Measurements from ENCODE around the gene ZDHHC4.

The ZDHHC4 gene

DNA sequence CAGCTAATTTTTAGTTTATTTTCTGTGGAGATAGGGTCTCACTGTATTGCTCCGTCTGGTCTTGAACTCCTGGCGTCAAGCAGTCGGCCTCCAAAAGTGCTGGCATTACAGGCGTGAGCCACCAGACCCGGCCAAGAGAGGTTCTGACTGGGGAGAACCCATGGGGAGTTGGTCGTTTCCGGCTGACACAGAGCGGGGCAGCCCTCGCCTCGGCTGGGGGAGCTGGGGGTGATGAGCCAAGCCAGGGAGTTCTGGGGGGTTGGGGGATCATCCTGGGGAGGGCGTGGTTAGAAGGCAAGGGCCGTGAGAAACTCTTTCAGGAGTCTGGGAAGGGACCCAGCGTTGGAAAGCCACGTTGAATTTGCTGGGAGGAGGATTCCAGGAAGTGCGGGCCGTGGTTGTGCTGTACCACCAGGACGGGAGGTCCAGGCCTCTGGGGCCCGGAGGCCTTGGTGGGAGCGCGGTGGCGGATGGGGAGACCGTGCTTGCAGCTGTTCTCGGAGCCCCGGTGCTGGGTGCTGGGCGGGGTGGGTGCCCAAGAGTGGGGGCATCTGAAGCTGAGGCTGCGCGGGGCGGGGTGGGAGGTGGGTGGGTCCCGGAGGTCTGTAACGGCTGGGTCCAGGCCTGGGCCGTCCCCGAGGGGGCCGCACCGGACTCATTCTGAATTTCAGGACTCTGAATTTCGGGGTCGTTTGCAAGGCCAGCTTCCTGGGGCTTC, 29.8 kb downstream of the ZDHHC4 start:
- H3K36me3 ChIP-seq (ENCODE audit: control insufficient read depth in 5 of 5, insufficient read depth in 5 of 5, low read length in 5 of 5): peaks cover 0 to 73% (median 38%) of the 10 kb centered on the region in 5 donors

DNA sequence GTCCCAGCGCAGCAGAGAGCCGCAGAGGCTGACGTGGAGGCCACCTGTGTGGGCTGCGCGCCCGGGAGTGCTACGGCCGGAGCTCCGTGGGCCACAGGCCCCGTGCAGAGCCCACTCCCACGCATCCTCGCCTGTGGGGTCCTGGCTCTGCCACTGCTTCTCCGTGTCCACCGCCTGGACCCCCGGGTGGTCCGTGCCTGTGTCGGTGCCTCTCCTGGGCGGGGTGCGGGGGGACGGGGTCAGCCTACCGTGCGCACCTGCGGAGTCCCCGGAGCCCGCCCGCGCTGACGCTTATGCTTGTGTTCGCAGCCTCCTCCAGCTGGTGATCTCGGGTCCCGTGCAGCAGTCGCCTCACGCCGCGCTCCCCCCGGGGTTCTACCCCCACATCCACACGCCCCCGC, 30.4 kb downstream of the ZDHHC4 start:
- Histone ChIP-seq H3K4me1 (ENCODE audit: control insufficient read depth in 5 of 5, insufficient read depth in 5 of 5, low read length in 5 of 5) (no peaks in the 10 kb centered on the region), H3K9me3 (ENCODE audit: control insufficient read depth in 5 of 5, low read length in 5 of 5) (no peaks in the 10 kb centered on the region), H3K27ac (ENCODE audit: low read depth, low read length) (no peak overlapping the region), H3K27me3 (ENCODE audit: control insufficient read depth in 5 of 5, insufficient read depth in 4 of 5, low read length in 5 of 5) (no peaks in the 10 kb centered on the region), H3K9ac (ENCODE audit: low read length in 5 of 5) (no peak overlapping the region), H3K36me3 (ENCODE audit: control insufficient read depth in 5 of 5, insufficient read depth in 5 of 5, low read length in 5 of 5) (peaks cover 0 to 66% (median 33%) of the 10 kb centered on the region in 5 donors), H3K4me3 (ENCODE audit: low read depth in 1 of 5, low read length in 5 of 5) (no peak overlapping the region)

More for the DNA sequence above, 29.8 kb downstream of the ZDHHC4 start:
- Histone ChIP-seq H3K9ac (ENCODE audit: low read length in 5 of 5) (no peak overlapping the region), H3K27ac (ENCODE audit: low read depth, low read length) (no peak overlapping the region), H3K4me3 (ENCODE audit: low read depth in 1 of 5, low read length in 5 of 5) (no peak overlapping the region), H3K9me3 (ENCODE audit: control insufficient read depth in 5 of 5, low read length in 5 of 5) (no peaks in the 10 kb centered on the region), H3K4me1 (ENCODE audit: control insufficient read depth in 5 of 5, insufficient read depth in 5 of 5, low read length in 5 of 5) (no peaks in the 10 kb centered on the region), H3K27me3 (ENCODE audit: control insufficient read depth in 5 of 5, insufficient read depth in 4 of 5, low read length in 5 of 5) (no peaks in the 10 kb centered on the region)

GRCh38 chr7:6608081-6608480, 30.8 kb downstream of the ZDHHC4 start:
- H3K27ac ChIP-seq (ENCODE audit: low read depth, low read length): no peak overlapping the region
- H3K36me3 ChIP-seq (ENCODE audit: control insufficient read depth in 5 of 5, insufficient read depth in 5 of 5, low read length in 5 of 5): peaks cover 0 to 63% (median 31%) of the 10 kb centered on the region in 5 donors
- no peaks in the 10 kb centered on the region for H3K4me1 ChIP-seq (ENCODE audit: control insufficient read depth in 5 of 5, insufficient read depth in 5 of 5, low read length in 5 of 5)
- H3K9ac ChIP-seq (ENCODE audit: low read length in 5 of 5): no peak overlapping the region
- H3K4me3 ChIP-seq (ENCODE audit: low read depth in 1 of 5, low read length in 5 of 5): no peak overlapping the region
- H3K9me3 ChIP-seq (ENCODE audit: control insufficient read depth in 5 of 5, low read length in 5 of 5): no peaks in the 10 kb centered on the region
- no peaks in the 10 kb centered on the region for H3K27me3 ChIP-seq (ENCODE audit: control insufficient read depth in 5 of 5, insufficient read depth in 4 of 5, low read length in 5 of 5)

DNA sequence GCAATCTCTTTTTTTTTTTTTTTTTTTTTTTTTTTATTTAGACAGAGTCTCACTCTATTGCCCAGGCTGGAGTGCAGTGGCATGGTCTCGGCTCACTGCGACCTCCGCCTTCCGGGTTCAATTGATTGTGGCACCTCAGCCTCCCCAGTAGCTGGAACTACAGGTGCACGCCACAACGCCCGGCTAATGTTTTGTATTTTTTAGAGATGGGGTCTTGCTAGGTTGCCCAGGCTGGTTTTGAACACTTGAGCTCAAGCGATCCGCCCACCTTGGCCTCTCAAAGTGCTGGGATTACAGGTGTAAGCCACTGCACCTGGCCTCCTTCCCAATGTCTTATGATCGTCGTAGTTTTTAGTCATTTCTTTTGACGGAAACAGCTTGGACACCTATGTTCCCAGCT, 31.5 kb downstream of the ZDHHC4 start:
- H3K9me3 ChIP-seq (ENCODE audit: control insufficient read depth in 5 of 5, low read length in 5 of 5): no peaks in the 10 kb centered on the region
- no peak overlapping the region for H3K9ac ChIP-seq (ENCODE audit: low read length in 5 of 5)
- no peak overlapping the region for H3K27ac ChIP-seq (ENCODE audit: low read depth, low read length)
- no peaks in the 10 kb centered on the region for H3K4me1 ChIP-seq (ENCODE audit: control insufficient read depth in 5 of 5, insufficient read depth in 5 of 5, low read length in 5 of 5)
- H3K36me3 ChIP-seq (ENCODE audit: control insufficient read depth in 5 of 5, insufficient read depth in 5 of 5, low read length in 5 of 5): peaks cover 0 to 56% (median 29%) of the 10 kb centered on the region in 5 donors
- H3K27me3 ChIP-seq (ENCODE audit: control insufficient read depth in 5 of 5, insufficient read depth in 4 of 5, low read length in 5 of 5): peaks cover 0 to 4% (median 0%) of the 10 kb centered on the region in 5 donors
- H3K4me3 ChIP-seq (ENCODE audit: low read depth in 1 of 5, low read length in 5 of 5): no peak overlapping the region

DNA sequence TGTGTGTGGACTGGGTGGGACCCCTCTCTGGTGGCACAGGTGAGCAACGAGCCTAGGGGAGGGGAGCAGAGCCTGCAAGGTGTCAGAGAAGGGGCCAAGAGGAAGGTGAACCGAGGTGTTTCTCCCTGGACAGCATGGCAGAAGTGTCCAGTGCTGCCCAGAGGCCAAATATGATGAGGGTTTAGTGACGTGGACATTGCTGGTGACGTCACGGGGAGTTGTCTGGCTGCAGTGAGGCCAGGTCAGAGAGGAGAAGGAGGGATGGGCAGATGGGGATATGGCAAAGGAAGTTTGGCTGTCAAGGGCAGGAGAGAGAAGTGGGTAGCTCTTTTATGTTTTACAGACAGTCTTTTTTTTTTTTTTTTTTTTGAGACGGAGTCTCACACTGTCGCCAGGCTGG, 35.6 kb downstream of the ZDHHC4 start:
- Histone ChIP-seq H3K27ac (ENCODE audit: low read depth, low read length) (no peak overlapping the region), H3K4me3 (ENCODE audit: low read depth in 1 of 5, low read length in 5 of 5) (no peak overlapping the region), H3K4me1 (ENCODE audit: control insufficient read depth in 5 of 5, insufficient read depth in 5 of 5, low read length in 5 of 5) (peaks cover 0 to 16% (median 13%) of the 10 kb centered on the region in 5 donors), H3K9me3 (ENCODE audit: control insufficient read depth in 5 of 5, low read length in 5 of 5) (no peaks in the 10 kb centered on the region), H3K9ac (ENCODE audit: low read length in 5 of 5) (no peak overlapping the region), H3K36me3 (ENCODE audit: control insufficient read depth in 5 of 5, insufficient read depth in 5 of 5, low read length in 5 of 5) (peaks cover 0 to 24% (median 9%) of the 10 kb centered on the region in 5 donors), H3K27me3 (ENCODE audit: control insufficient read depth in 5 of 5, insufficient read depth in 4 of 5, low read length in 5 of 5) (peaks cover 0 to 29% (median 14%) of the 10 kb centered on the region in 5 donors)

DNA sequence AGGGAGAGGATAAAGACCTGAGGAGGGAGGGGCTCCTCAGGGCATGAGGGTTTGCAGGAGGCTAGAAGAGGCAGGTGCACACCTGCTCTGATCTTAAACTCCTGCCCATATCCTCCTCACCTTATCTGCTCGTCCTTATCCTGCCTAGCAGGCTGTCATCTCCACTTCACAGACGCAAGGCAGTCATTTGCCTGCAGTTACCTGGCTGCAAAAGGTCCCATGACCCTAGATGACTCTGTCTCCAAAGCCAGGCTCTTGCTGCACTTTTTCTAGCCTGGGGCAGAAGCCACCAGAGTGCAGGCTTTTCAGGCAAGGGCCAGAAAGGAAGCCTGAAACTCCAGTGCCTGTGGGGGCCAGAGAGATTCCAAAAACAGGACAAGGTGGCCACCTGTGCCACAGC, 36.5 kb downstream of the ZDHHC4 start:
- H3K4me3 ChIP-seq (ENCODE audit: low read depth in 1 of 5, low read length in 5 of 5): no peak overlapping the region
- H3K9me3 ChIP-seq (ENCODE audit: control insufficient read depth in 5 of 5, low read length in 5 of 5): no peaks in the 10 kb centered on the region
- no peak overlapping the region for H3K27ac ChIP-seq (ENCODE audit: low read depth, low read length)
- peaks cover 0 to 16% (median 3%) of the 10 kb centered on the region in 5 donors for H3K36me3 ChIP-seq (ENCODE audit: control insufficient read depth in 5 of 5, insufficient read depth in 5 of 5, low read length in 5 of 5)
- peaks cover 0 to 16% (median 13%) of the 10 kb centered on the region in 5 donors for H3K4me1 ChIP-seq (ENCODE audit: control insufficient read depth in 5 of 5, insufficient read depth in 5 of 5, low read length in 5 of 5)
- no peak overlapping the region for H3K9ac ChIP-seq (ENCODE audit: low read length in 5 of 5)
- peaks cover 0 to 29% (median 14%) of the 10 kb centered on the region in 5 donors for H3K27me3 ChIP-seq (ENCODE audit: control insufficient read depth in 5 of 5, insufficient read depth in 4 of 5, low read length in 5 of 5)

DNA sequence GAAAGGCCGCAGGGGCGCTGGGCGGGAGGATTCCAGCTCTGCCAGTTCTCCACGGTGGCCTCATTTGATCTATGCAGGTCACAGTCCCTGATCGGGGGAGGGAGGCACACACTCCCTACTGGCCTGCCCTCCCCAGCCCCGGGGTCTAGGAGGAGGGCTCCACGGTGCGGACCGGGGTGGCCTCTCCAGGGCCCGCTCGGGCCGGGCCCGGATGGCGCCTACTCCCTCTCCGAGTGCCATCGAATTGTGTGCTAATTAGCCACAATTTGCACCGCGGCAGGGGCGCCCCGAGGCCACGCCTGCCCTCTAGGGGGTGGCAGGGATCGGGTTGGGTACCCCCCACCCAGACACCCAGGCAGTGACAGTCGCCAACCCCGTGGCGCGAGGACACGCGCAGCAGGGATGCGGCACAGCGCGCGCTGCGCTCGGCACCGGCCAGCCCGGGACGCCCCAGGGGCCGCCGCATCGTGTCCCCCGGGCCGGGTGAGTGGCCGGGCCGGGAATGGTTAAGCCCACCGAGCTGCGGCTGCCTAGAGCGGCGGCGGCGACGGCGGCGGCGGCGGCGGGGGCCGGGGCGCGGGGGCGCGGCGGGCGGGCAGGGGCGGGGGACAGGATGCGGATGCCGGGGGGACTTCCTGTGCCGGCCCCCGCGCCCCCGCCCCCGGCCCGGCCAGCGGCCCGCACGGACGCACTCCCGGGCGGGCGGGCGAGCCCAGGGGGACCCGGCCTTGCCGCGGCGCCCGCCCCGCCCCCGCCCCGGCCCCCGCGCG, 37.9 kb downstream of the ZDHHC4 start, which contains the start of gene ZNF853:
Gene ZNF853, plus strand, starts transcription at position 658 of the 770 bp plus-strand sequence. CDS start 565 bp downstream, outside the sequence.
- Histone ChIP-seq H3K4me3 (ENCODE audit: low read depth in 1 of 5, low read length in 5 of 5) (peak within 1 kb of the TSS in 4 of 5 donors; percentile 65 to 72 (median 68)), H3K4me1 (ENCODE audit: control insufficient read depth in 5 of 5, insufficient read depth in 5 of 5, low read length in 5 of 5) (peaks cover 0 to 16% (median 13%) of the 10 kb centered on the region in 5 donors), H3K27me3 (ENCODE audit: control insufficient read depth in 5 of 5, insufficient read depth in 4 of 5, low read length in 5 of 5) (peaks cover 0 to 29% (median 14%) of the 10 kb centered on the region in 5 donors), H3K9ac (ENCODE audit: low read length in 5 of 5) (peak within 1 kb of the TSS in 3 of 5 donors; percentile 62 to 76 (median 72)), H3K9me3 (ENCODE audit: control insufficient read depth in 5 of 5, low read length in 5 of 5) (no peaks in the 10 kb centered on the region), H3K36me3 (ENCODE audit: control insufficient read depth in 5 of 5, insufficient read depth in 5 of 5, low read length in 5 of 5) (peaks cover 0 to 6% (median 0%) of the 10 kb centered on the region in 5 donors), H3K27ac (ENCODE audit: low read depth, low read length) (no peak within 1 kb of the TSS)

DNA sequence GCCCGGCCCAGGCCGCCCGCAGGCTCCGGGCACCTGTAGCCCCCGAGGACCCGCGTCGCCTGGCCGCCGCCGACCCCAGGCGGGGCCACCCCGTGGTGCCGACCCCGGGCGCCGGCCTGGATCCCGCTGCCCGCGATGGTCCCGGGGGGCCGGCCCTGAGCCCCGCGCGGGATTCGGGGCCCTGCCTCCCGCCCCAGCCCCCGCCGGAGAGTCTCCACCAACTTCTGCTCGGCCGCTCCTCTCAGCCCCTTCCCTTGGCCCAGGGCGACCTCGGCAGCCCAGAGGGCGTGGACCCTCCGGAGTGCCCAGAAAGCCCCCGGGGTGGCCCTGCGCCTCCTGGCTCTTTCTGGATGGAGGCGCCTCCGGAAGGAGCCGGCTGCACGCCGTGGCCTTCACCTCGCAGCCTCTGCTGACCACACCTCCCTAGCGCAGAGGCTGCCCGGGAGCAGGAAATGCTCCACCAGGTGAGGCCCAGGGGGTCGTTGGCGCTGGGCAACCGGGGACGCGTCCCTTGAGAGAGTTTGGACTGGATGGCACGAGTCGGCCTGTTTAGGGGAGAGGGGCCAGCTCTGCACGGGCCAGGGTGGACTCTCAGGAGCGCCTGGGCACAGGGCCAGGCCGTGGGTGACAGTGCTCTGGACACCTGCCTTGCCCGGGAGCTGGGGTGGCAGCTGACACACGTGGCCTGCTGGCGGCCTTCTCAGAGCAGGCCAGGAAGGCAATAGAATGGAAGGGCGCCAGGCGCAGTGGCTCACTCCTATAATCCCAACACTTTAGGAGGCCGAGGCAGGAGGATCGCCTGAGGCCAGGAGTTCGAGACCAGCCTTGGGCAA, 38.7 kb downstream of the ZDHHC4 start:
- Histone ChIP-seq H3K27me3 (ENCODE audit: control insufficient read depth in 5 of 5, insufficient read depth in 4 of 5, low read length in 5 of 5) (peaks cover 0 to 29% (median 14%) of the 10 kb centered on the region in 5 donors), H3K9me3 (ENCODE audit: control insufficient read depth in 5 of 5, low read length in 5 of 5) (no peaks in the 10 kb centered on the region), H3K4me3 (ENCODE audit: low read depth in 1 of 5, low read length in 5 of 5) (peak overlapping the region in 4 of 5 donors; percentile 59 to 68 (median 64)), H3K36me3 (ENCODE audit: control insufficient read depth in 5 of 5, insufficient read depth in 5 of 5, low read length in 5 of 5) (peaks cover 0 to 6% (median 0%) of the 10 kb centered on the region in 5 donors), H3K9ac (ENCODE audit: low read length in 5 of 5) (peak overlapping the region in 3 of 5 donors; percentile 62 to 76 (median 72)), H3K27ac (ENCODE audit: low read depth, low read length) (no peak overlapping the region), H3K4me1 (ENCODE audit: control insufficient read depth in 5 of 5, insufficient read depth in 5 of 5, low read length in 5 of 5) (peaks cover 0 to 16% (median 13%) of the 10 kb centered on the region in 5 donors)

DNA sequence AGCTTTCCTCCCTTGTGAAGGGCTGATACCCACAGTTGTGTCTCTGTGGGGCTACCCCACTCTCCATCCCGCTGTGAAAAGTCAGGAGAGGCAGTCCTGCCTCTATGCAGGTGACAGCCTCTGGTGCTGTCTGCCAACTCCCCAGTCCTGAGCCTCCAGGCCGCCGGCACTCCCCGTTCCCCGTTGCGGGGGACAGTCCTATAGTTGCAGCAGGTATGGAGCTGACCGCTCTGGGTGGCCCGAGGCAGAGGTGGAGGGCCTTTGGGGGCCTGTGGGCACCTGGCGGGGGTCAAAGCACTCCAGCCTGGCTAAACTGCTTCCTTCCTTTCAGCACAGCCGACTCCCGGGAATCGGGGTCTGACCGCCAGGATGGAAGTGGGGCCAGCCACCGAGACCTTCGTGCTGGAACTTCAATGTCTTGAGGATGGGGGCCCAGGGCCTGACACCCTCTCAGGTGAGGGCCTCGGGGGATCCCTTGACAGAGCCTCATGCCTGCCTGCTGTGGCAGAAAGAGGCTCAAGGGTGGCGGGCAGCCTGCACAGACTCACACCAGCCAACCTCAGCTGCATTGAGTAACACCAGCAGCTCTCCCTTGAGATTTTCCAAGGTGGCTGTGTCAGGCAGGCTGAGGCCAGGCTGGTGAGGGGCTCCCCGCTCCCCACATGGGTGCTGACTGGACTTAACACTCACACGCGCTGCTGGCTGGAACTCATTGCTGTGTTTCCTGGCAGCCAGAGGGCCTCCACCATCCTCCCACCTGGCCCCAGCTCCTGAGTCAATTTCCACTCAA, 39.8 kb downstream of the ZDHHC4 start:
- Histone ChIP-seq H3K36me3 (ENCODE audit: control insufficient read depth in 5 of 5, insufficient read depth in 5 of 5, low read length in 5 of 5) (peaks cover 0 to 16% (median 10%) of the 10 kb centered on the region in 5 donors), H3K27ac (ENCODE audit: low read depth, low read length) (no peak overlapping the region), H3K4me1 (ENCODE audit: control insufficient read depth in 5 of 5, insufficient read depth in 5 of 5, low read length in 5 of 5) (peaks cover 0 to 16% (median 13%) of the 10 kb centered on the region in 5 donors), H3K9ac (ENCODE audit: low read length in 5 of 5) (no peak overlapping the region), H3K27me3 (ENCODE audit: control insufficient read depth in 5 of 5, insufficient read depth in 4 of 5, low read length in 5 of 5) (peaks cover 0 to 29% (median 14%) of the 10 kb centered on the region in 5 donors), H3K4me3 (ENCODE audit: low read depth in 1 of 5, low read length in 5 of 5) (no peak overlapping the region), H3K9me3 (ENCODE audit: control insufficient read depth in 5 of 5, low read length in 5 of 5) (no peaks in the 10 kb centered on the region)
